HG03139 (cell line): ENCODE measurements around the gene CD99L2.
"Not testable (repeated sequence)": the region's sequence is repeated elsewhere in the genome, so short reads cannot be mapped to it uniquely, and the experiment has no call there.

Experiments
- ATAC-seq: cut with Tn5 transposase; IDR thresholded peaks from one replicate; pipeline ENCODE4 v1.9.1; 2021; ENCODE audit not compliant: unreplicated experiment

The CD99L2 gene

GRCh38 chrX:150857453-150857852 is 41.0 kb downstream of the CD99L2 start:
- no peak for ATAC-seq

- no peak for ATAC-seq
Observed at GRCh38 chrX:150856785-150857184, 41.7 kb downstream of the CD99L2 start.

- ATAC-seq: no peak
Observed at GRCh38 chrX:150856101-150856500, 42.4 kb downstream of the CD99L2 start.

- no peak for ATAC-seq
Observed at GRCh38 chrX:150854856-150855255, 43.6 kb downstream of the CD99L2 start.

GRCh38 chrX:150849996-150850720 is 48.3 kb downstream of the CD99L2 start:
- ATAC-seq: no peak

- ATAC-seq: peak; percentile 52
Observed at GRCh38 chrX:150849486-150849885, 49.0 kb downstream of the CD99L2 start.

GRCh38 chrX:150848914-150849365 is 49.5 kb downstream of the CD99L2 start:
- ATAC-seq: no peak

- no peak for ATAC-seq
Observed at GRCh38 chrX:150847088-150847487, 51.4 kb downstream of the CD99L2 start.

GRCh38 chrX:150846130-150846529 is 52.3 kb downstream of the CD99L2 start:
- no peak for ATAC-seq

GRCh38 chrX:150845091-150845490 is 53.4 kb downstream of the CD99L2 start:
- no peak for ATAC-seq

- no peak for ATAC-seq
Observed at GRCh38 chrX:150844016-150844415, 54.5 kb downstream of the CD99L2 start.

GRCh38 chrX:150842198-150842685 is 56.2 kb downstream of the CD99L2 start:
- ATAC-seq: no peak

- no peak for ATAC-seq
Observed at GRCh38 chrX:150841456-150842197, 56.8 kb downstream of the CD99L2 start.

GRCh38 chrX:150837845-150838244 is 60.6 kb downstream of the CD99L2 start:
- ATAC-seq: no peak

- no peak for ATAC-seq
Observed at GRCh38 chrX:150834695-150835094, 63.8 kb downstream of the CD99L2 start.

GRCh38 chrX:150833454-150834056 is 64.9 kb downstream of the CD99L2 start:
- no peak for ATAC-seq

GRCh38 chrX:150831863-150832262 is 66.6 kb downstream of the CD99L2 start:
- ATAC-seq: no peak

GRCh38 chrX:150828785-150829184 is 69.7 kb downstream of the CD99L2 start:
- ATAC-seq: no peak

GRCh38 chrX:150824352-150824751 is 74.1 kb downstream of the CD99L2 start:
- ATAC-seq: not testable (repeated sequence)

- ATAC-seq: not testable (repeated sequence)
Observed at GRCh38 chrX:150823826-150824225, 74.6 kb downstream of the CD99L2 start.

GRCh38 chrX:150821971-150822370 is 76.5 kb downstream of the CD99L2 start:
- no peak for ATAC-seq

- no peak for ATAC-seq
Observed at GRCh38 chrX:150813922-150814321, 84.5 kb downstream of the CD99L2 start.
